G401.6 (cell line): Measurements from ENCODE around the gene WDR62.

Experiments
- FAIRE-seq: peaks from 2 replicates; lab custom pipeline; 2012; peaks lifted over from hg19 to GRCh38; lab: Jason Lieb, UNC

The WDR62 gene

GRCh38 chr19:36081894-36082293 lies 27.2 kb downstream of the WDR62 start:
- FAIRE-seq, result no peak

- FAIRE-seq, result no peak
These were observed 28.2 kb downstream of the WDR62 start for GRCh38 chr19:36082916-36083315.

- FAIRE-seq, result no peak
These were observed 29.7 kb downstream of the WDR62 start for GRCh38 chr19:36084231-36085009.

GRCh38 chr19:36086326-36086725 lies 31.6 kb downstream of the WDR62 start:
- FAIRE-seq, result no peak

GRCh38 chr19:36089847-36090246 lies 35.1 kb downstream of the WDR62 start:
- no peak for FAIRE-seq

GRCh38 chr19:36090910-36091695 lies 36.4 kb downstream of the WDR62 start:
- no peak for FAIRE-seq

GRCh38 chr19:36092566-36092965 lies 37.9 kb downstream of the WDR62 start:
- FAIRE-seq, result no peak

GRCh38 chr19:36093146-36093662 lies 38.5 kb downstream of the WDR62 start:
- no peak for FAIRE-seq

- FAIRE-seq, result no peak
These were observed 39.0 kb downstream of the WDR62 start for GRCh38 chr19:36093687-36094086.

GRCh38 chr19:36097036-36097435 lies 42.3 kb downstream of the WDR62 start:
- FAIRE-seq, result no peak

GRCh38 chr19:36099166-36099785 lies 44.6 kb downstream of the WDR62 start:
- FAIRE-seq, result no peak

- no peak for FAIRE-seq
These were observed 45.8 kb downstream of the WDR62 start for GRCh38 chr19:36100476-36100875.

- no peak for FAIRE-seq
These were observed 47.0 kb downstream of the WDR62 start for GRCh38 chr19:36101550-36102327.

- FAIRE-seq, result no peak
These were observed 48.4 kb downstream of the WDR62 start for GRCh38 chr19:36103040-36103626.

GRCh38 chr19:36103842-36104552 lies 49.3 kb downstream of the WDR62 start:
- no peak for FAIRE-seq

- no peak for FAIRE-seq
These were observed 51.7 kb downstream of the WDR62 start for GRCh38 chr19:36106441-36106840.

GRCh38 chr19:36106991-36107390 lies 52.3 kb downstream of the WDR62 start:
- no peak for FAIRE-seq

GRCh38 chr19:36108684-36109083 lies 54.0 kb downstream of the WDR62 start:
- no peak for FAIRE-seq

- no peak for FAIRE-seq
These were observed 55.9 kb downstream of the WDR62 start, which contains the start of gene OVOL3 for GRCh38 chr19:36110487-36111199. Gene OVOL3, plus strand, starts transcription at chr19:36111143. Its CDS starts 60 bp downstream, at chr19:36111203.

GRCh38 chr19:36111200-36111539 lies 56.5 kb downstream of the WDR62 start:
- no peak for FAIRE-seq
